ENCODE results near the gene NUP62CL. TPM values are rescaled to one million over a fixed set of nuclear protein-coding genes. Genes with fewer than 3 reads are reported as not detected.
"Not testable (repeated sequence)": the region's sequence is repeated elsewhere in the genome, so short reads cannot be mapped to it uniquely, and the experiment has no call there.

The NUP62CL gene
- total and polyA plus RNA-seq, 2 of the 13 experiments (the other 11 are each of a cell fraction or from before 2014, with no cell fraction given): 4.2 to 5.8 TPM

GRCh38 chrX:107204068-107204605 lies 2.1 kb downstream of the NUP62CL start (continued):
- TF ChIP-seq PHF21A (CRISPR knock-in tag; IDR thresholded peaks at IDR 0.05) (no peak), ZNF235 (CRISPR knock-in tag; IDR thresholded peaks at IDR 0.05; ENCODE audit: borderline replicate concordance) (no peak)
- TF ChIP-seq, protein P1, sequence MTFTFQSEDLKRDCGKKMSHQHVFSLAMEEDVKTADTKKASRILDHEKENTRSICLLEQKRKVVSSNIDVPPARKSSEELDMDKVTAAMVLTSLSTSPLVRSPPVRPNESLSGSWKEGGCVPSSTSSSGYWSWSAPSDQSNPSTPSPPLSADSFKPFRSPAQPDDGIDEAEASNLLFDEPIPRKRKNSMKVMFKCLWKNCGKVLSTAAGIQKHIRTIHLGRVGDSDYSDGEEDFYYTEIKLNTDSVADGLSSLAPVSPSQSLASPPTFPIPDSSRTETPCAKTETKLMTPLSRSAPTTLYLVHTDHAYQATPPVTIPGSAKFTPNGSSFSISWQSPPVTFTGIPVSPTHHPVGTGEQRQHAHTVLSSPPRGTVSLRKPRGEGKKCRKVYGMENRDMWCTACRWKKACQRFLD (CRISPR knock-in tag; IDR thresholded peaks at IDR 0.05; ENCODE audit: borderline replicate concordance): no peak

GRCh38 chrX:107199491-107199890 lies 6.7 kb downstream of the NUP62CL start:
- no peak for FAIRE-seq
- H3K4me2 ChIP-seq (ENCODE audit: low read depth, low read length): no peak overlapping the region
- ChIA-PET POLR2A (no interaction called here), CTCF (ENCODE audit: low intra/inter-chr PET ratio, low total read pairs) (no interaction called here)
- H3K4me1 ChIP-seq (ENCODE audit: insufficient read depth, low read length): peaks cover 5% of the 10 kb centered on the region
- no peaks in the 10 kb centered on the region for H3K27me3 ChIP-seq (ENCODE audit: control insufficient read depth in 1 of 2, insufficient read depth in 2 of 2, low read length in 2 of 2)
- DNase-seq (ENCODE audit: low spot score): no peak
- no peaks in the 10 kb centered on the region for H3K9me3 ChIP-seq (ENCODE audit: low read length)
- H3K9ac ChIP-seq (ENCODE audit: insufficient read depth, low read depth, low read length): no peak overlapping the region
- no peaks in the 10 kb centered on the region for H4K20me1 ChIP-seq (ENCODE audit: insufficient read depth, low read length)
- no peak for ATAC-seq
- no peaks in the 10 kb centered on the region for H3K36me3 ChIP-seq (replicated peaks in 1 of 2; ENCODE audit: control insufficient read depth in 1 of 2, insufficient read depth in 2 of 2, low read length in 2 of 2)
- WGBS (ENCODE audit: low lambda C conversion rate): 96% methylated on average over 3 of the region's 3 CpGs
- H3K27ac ChIP-seq (ENCODE audit: extremely low read length, insufficient read depth, low read length): no peak overlapping the region
- no peak for TF ChIP-seq HIVEP1 (CRISPR knock-in tag; IDR thresholded peaks at IDR 0.05)
- TF ChIP-seq ZNF572 (CRISPR knock-in tag; IDR thresholded peaks at IDR 0.05): no peak
- TF ChIP-seq, protein P2, sequence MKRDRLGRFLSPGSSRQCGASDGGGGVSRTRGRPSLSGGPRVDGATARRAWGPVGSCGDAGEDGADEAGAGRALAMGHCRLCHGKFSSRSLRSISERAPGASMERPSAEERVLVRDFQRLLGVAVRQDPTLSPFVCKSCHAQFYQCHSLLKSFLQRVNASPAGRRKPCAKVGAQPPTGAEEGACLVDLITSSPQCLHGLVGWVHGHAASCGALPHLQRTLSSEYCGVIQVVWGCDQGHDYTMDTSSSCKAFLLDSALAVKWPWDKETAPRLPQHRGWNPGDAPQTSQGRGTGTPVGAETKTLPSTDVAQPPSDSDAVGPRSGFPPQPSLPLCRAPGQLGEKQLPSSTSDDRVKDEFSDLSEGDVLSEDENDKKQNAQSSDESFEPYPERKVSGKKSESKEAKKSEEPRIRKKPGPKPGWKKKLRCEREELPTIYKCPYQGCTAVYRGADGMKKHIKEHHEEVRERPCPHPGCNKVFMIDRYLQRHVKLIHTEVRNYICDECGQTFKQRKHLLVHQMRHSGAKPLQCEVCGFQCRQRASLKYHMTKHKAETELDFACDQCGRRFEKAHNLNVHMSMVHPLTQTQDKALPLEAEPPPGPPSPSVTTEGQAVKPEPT (CRISPR knock-in tag; IDR thresholded peaks at IDR 0.05; ENCODE audit: low read depth): no peak
- TF ChIP-seq HOXA7 (CRISPR knock-in tag; IDR thresholded peaks at IDR 0.05): no peak
- H3K4me3 ChIP-seq (replicated peaks in 1 of 3; ENCODE audit: insufficient read depth in 1 of 3, low read depth in 2 of 3, low read length in 3 of 3): no peak overlapping the region
- BruUV-seq (replicated peaks): no TSS peak
- intact Hi-C loops (cut with micrococcal nuclease; ENCODE audit: unreplicated experiment): no loop called here
- no peaks in the 10 kb centered on the region for H3K79me2 ChIP-seq (ENCODE audit: insufficient read depth, low read length)
- in situ Hi-C loops (cut with HindIII; ENCODE audit: extremely low pct_ligation_motif_present, low pct_unique_long_range_greater_than_20kb): no loop called here
- H2AFZ ChIP-seq (ENCODE audit: low read length): no peak overlapping the region

DNA sequence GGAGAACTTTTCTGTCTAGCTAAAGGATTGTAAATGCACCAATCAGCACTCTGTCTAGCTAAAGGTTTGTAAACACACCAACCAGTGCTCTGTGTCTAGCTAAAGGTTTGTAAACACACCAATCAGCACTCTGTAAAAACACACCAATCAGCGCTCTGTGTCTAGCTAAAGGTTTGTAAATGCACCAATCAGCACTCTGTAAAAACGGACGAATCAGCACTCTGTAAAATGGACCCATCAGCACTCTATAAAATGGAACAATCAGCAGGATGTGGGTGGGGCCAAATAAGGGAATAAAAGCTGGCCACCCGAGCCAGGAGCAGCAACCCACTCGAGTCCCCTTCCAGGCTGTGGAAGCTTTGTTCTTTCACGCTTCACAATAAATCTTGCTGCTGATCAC lies 8.2 kb downstream of the NUP62CL start:
- H3K4me2 ChIP-seq (ENCODE audit: low read depth, low read length); CTCF ChIA-PET (ENCODE audit: low intra/inter-chr PET ratio, low total read pairs): not testable (repeated sequence)

More for the DNA sequence above, 8.2 kb downstream of the NUP62CL start:
- intact Hi-C loops (cut with micrococcal nuclease; ENCODE audit: unreplicated experiment); in situ Hi-C loops (cut with HindIII; ENCODE audit: extremely low pct_ligation_motif_present, low pct_unique_long_range_greater_than_20kb); DNase-seq (ENCODE audit: low spot score); H3K9ac ChIP-seq (ENCODE audit: insufficient read depth, low read depth, low read length); H2AFZ ChIP-seq (ENCODE audit: low read length); BruUV-seq (replicated peaks); H3K4me1 ChIP-seq (ENCODE audit: insufficient read depth, low read length); H3K27ac ChIP-seq (ENCODE audit: extremely low read length, insufficient read depth, low read length); H3K9me3 ChIP-seq (ENCODE audit: low read length); FAIRE-seq; H3K27me3 ChIP-seq (ENCODE audit: control insufficient read depth in 1 of 2, insufficient read depth in 2 of 2, low read length in 2 of 2); H3K36me3 ChIP-seq (replicated peaks in 1 of 2; ENCODE audit: control insufficient read depth in 1 of 2, insufficient read depth in 2 of 2, low read length in 2 of 2); ATAC-seq; H4K20me1 ChIP-seq (ENCODE audit: insufficient read depth, low read length); POLR2A ChIA-PET; H3K4me3 ChIP-seq (replicated peaks in 1 of 3; ENCODE audit: insufficient read depth in 1 of 3, low read depth in 2 of 3, low read length in 3 of 3); H3K79me2 ChIP-seq (ENCODE audit: insufficient read depth, low read length): not testable (repeated sequence)
- 92% methylated on average over 5 of the region's 6 CpGs for WGBS (ENCODE audit: low lambda C conversion rate)

All from HepG2 (cell line).